ENCODE data around the gene AK1. TPM values are rescaled to one million over a fixed set of nuclear protein-coding genes. Genes with fewer than 3 reads are reported as not detected.
A peak's percentile ranks its signal among the peaks of the same experiment; 100 is the strongest.

Gene AK1
- total RNA-seq, 1 experiment from 2014 or later: 31.6 TPM

DNA sequence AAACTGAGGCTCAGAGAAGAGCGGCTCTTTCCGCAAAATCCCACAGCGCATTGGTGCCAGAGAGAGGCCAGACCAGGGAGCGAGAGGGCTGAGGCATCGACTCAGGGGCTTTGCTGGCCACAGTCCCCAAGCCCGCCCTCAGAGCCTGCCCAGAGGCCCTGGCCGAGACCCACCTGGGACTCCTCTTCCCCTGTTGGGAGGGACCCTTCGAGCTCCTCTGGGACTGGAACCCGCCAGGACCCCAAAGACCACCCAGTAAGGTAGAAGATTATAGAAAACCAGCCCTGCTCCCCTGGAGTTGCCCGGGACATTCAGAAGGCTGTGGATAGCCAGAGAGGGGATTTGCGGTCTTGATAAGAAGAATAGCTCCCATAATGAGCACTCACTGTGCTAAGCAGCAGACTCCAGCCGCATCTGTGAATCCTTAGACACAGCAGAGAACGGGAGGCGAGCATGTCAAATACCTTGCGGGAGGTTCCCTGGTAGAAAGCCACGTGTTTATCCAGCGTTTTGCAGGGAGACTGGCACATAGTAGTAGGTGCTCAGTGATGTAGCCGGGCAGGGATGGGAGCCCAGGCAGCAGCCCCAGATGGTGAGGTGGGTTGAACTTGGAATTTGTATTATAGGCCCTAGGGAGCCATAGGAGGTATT is 651 bp upstream of the AK1 start:
- H3K9ac ChIP-seq (ENCODE audit: extremely low read depth, insufficient read length, low read length): peak overlapping the region; percentile 55
- no peak for DNase-seq
- H3K9me3 Mint-ChIP-seq: no peaks in the 10 kb centered on the region

More for the DNA sequence above, 651 bp upstream of the AK1 start:
- Histone ChIP-seq H2BK20ac (ENCODE audit: low read depth, low read length, poor library complexity, severe bottlenecking) (no peak overlapping the region), H3K18ac (ENCODE audit: insufficient read length, low read depth, low read length) (no peak overlapping the region), H3K79me1 (ENCODE audit: insufficient read depth, low read depth, low read length, poor library complexity, severe bottlenecking) (no peaks in the 10 kb centered on the region), H3K27ac (ENCODE audit: insufficient read length, low read depth, low read length) (no peak overlapping the region), H3T11ph (ENCODE audit: low read length) (no peak overlapping the region), H2BK12ac (ENCODE audit: insufficient read length, low read depth, low read length) (no peak overlapping the region), H2AFZ (ENCODE audit: low read length) (no peak overlapping the region), H4K20me1 (ENCODE audit: control insufficient read depth, insufficient read depth, insufficient read length) (no peaks in the 10 kb centered on the region), H2BK5ac (ENCODE audit: insufficient read length, low read length) (no peak overlapping the region), H3K23me2 (ENCODE audit: insufficient read length, low read depth, low read length, poor library complexity, severe bottlenecking) (peaks cover 12% of the 10 kb centered on the region), H3K79me2 (ENCODE audit: insufficient read depth, low read length) (no peaks in the 10 kb centered on the region), H3K14ac (ENCODE audit: insufficient read depth, low read length) (no peak overlapping the region), H2AK5ac (ENCODE audit: insufficient read length, low read length) (no peak overlapping the region), H3K23ac (ENCODE audit: insufficient read length, low read depth, low read length) (no peak overlapping the region), H3K9me3 (ENCODE audit: control insufficient read depth, low read depth, low read length) (no peaks in the 10 kb centered on the region), H3K56ac (ENCODE audit: insufficient read length, low read depth, low read length) (no peak overlapping the region), H3K4ac (ENCODE audit: low read depth, low read length) (no peak overlapping the region), H2BK120ac (ENCODE audit: low read depth, low read length, poor library complexity, severe bottlenecking) (no peak overlapping the region), H4K91ac (ENCODE audit: insufficient read length, low read depth, low read length) (no peak overlapping the region), H3K27me3 (ENCODE audit: insufficient read depth, low read length) (no peaks in the 10 kb centered on the region), H4K5ac (ENCODE audit: insufficient read length, low read depth, low read length) (no peak overlapping the region), H2BK15ac (ENCODE audit: low read depth, low read length) (no peak overlapping the region), H3K4me2 (ENCODE audit: insufficient read depth, insufficient read length, low read length) (peak overlapping the region; percentile 91), H4K8ac (replicated peaks; ENCODE audit: insufficient read length, low read depth, low read length) (no peak overlapping the region), H3K4me1 (ENCODE audit: insufficient read depth, low read length) (no peaks in the 10 kb centered on the region)
- Mint-ChIP-seq H3K27ac (no peak overlapping the region), H3K27me3 (ENCODE audit: low read depth) (no peaks in the 10 kb centered on the region; the same call in none of the 2 replicates), H3K4me3 (peak overlapping the region; percentile 77 to 80), H3K4me1 (peaks cover 8 to 25% of the 10 kb centered on the region in 2 experiments; a peak in 3 of 4 replicates), H3K36me3 (ENCODE audit: insufficient read depth in 1 of 3, low read depth in 3 of 3) (no peaks in the 10 kb centered on the region; a peak in 1 of 7 replicates)
- WGBS (ENCODE audit: extremely low coverage, insufficient read length, low lambda C conversion rate): no CpG with 5 or more reads among the region's 18 CpGs
- no peak for TF ChIP-seq CTCF (conservative IDR thresholded peaks at IDR 0.05)

All from H9 (cell line).